ENCODE results near the gene RYR2.
"Not testable (repeated sequence)": the region's sequence is repeated elsewhere in the genome, so short reads cannot be mapped to it uniquely, and the experiment has no call there.

The RYR2 gene

DNA sequence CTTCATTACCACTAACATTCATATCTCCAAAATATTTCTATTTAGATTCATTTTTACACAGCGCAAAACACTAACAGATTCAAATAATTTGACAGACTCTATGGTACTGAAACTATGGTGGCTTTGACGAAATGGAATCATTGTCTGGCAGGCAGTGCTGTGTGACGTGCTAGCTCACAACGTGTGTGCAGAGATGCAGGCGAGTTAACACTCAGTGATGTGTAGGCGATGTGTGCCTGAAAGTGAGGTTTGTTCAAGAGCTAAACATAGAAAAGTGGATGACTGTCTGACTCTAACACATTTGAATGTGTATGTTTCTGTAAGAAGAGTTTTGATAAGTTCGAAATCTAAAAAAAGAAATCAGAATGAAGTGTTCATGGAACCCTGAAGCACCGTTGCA, 97.7 kb downstream of the RYR2 start:
- H3K4me3 ChIP-seq (ENCODE audit: low read depth, low read length) = no peak overlapping the region
- TF ChIP-seq, protein P1, sequence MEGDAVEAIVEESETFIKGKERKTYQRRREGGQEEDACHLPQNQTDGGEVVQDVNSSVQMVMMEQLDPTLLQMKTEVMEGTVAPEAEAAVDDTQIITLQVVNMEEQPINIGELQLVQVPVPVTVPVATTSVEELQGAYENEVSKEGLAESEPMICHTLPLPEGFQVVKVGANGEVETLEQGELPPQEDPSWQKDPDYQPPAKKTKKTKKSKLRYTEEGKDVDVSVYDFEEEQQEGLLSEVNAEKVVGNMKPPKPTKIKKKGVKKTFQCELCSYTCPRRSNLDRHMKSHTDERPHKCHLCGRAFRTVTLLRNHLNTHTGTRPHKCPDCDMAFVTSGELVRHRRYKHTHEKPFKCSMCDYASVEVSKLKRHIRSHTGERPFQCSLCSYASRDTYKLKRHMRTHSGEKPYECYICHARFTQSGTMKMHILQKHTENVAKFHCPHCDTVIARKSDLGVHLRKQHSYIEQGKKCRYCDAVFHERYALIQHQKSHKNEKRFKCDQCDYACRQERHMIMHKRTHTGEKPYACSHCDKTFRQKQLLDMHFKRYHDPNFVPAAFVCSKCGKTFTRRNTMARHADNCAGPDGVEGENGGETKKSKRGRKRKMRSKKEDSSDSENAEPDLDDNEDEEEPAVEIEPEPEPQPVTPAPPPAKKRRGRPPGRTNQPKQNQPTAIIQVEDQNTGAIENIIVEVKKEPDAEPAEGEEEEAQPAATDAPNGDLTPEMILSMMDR (IDR thresholded peaks at IDR 0.05; ENCODE audit: low read depth, low read length) = no peak

GRCh38 chr1:237140986-237141385, 99.0 kb downstream of the RYR2 start:
- TF ChIP-seq, protein P1 (IDR thresholded peaks at IDR 0.05; ENCODE audit: low read depth, low read length) = no peak
- H3K4me3 ChIP-seq (ENCODE audit: low read depth, low read length) = no peak overlapping the region

DNA sequence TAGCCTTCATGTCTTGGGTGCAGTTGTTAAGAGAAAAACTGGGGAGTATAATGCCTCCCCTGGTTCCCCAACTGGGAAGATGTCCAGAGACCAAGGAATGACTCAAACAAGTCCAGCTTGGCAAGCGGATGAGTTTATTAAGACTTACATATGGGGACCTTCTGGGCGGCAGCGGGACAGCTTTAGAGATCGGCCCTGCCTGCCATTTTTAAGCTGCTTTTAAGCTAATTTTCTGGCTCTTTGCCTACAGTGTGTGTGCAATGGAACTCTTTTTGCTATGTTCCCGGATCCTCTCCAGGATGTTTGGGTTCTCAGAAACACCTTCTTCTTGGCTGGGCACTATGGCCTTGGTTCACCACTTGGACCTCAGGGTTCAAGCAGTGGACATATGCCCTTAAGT, 99.5 kb downstream of the RYR2 start:
- H3K4me3 ChIP-seq (ENCODE audit: low read depth, low read length) = no peak overlapping the region
- TF ChIP-seq, protein P1 (IDR thresholded peaks at IDR 0.05; ENCODE audit: low read depth, low read length) = no peak

DNA sequence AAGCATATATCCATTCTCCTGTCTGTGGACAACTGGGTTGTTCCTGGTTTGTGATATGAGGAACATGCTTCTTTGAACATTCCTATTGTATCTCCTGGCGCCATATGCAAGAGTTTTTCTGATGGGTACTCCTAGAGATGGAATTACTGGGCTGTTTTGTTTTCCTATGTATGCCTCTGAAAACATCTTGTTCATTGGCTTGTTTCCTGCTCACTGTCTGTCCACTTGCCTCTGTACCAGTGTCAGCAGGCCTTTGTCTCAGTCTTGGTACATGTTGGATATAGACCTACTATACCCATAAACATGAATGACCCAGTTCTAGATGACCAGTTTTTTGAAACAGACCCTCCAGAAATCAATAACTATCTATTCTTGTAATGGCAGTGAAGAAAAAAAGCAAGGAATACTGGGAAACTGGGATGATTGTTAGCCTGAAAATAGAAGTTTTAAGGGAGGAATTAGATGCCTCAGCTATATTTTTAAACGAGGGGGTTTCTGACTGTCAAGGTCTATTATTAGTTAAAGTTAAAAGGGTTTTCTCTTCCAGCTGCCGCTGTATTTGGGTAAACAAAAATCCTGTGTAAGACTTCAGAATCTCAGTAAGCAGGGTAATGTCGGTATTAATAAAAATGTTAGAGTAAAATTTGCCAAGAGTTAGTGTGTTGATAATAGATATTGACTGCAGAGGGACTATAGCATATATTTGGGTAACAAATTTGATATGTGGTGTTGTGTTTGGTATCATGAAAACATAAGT, 103.6 kb downstream of the RYR2 start:
- TF ChIP-seq, protein P1 (IDR thresholded peaks at IDR 0.05; ENCODE audit: low read depth, low read length) = no peak
- no peak overlapping the region for H3K4me3 ChIP-seq (ENCODE audit: low read depth, low read length)

- TF ChIP-seq, protein P1 (IDR thresholded peaks at IDR 0.05; ENCODE audit: low read depth, low read length) = no peak
- H3K4me3 ChIP-seq (ENCODE audit: low read depth, low read length) = no peak overlapping the region
Observed at GRCh38 chr1:237146241-237146640, 104.3 kb downstream of the RYR2 start.

GRCh38 chr1:237149857-237150256, 107.9 kb downstream of the RYR2 start:
- TF ChIP-seq, protein P1 (IDR thresholded peaks at IDR 0.05; ENCODE audit: low read depth, low read length) = no peak
- H3K4me3 ChIP-seq (ENCODE audit: low read depth, low read length) = no peak overlapping the region

DNA sequence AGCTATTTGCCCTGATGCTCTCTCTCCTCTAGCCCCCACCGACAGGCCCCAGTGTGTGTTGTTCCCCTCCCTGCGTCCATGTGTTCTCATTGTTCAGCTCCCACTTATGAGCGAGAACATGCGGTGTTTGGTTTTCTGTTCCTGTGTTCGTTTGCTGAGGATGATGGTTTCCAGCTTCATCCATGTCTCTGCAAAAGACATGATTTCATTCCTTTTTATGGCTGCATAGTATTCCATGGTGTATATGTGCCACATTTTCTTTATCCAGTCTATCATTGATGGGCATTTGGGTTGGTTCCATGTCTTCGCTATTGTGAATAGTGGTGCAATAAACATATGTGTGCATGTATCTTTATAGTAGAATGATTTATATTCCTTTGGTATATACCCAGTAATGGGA, 110.0 kb downstream of the RYR2 start:
- H3K4me3 ChIP-seq (ENCODE audit: low read depth, low read length) = not testable (repeated sequence)
